Activated T-cell treated with anti-CD3 and anti-CD28 coated beads for 1 hour (primary cell): ENCODE data around the gene DEAF1.

Source experiments
- DNase-seq: peaks from one replicate; pipeline ENCODE4 v3.0.0-alpha.2; 2020; ENCODE audit warnings: low read depth

DEAF1 gene

DNA sequence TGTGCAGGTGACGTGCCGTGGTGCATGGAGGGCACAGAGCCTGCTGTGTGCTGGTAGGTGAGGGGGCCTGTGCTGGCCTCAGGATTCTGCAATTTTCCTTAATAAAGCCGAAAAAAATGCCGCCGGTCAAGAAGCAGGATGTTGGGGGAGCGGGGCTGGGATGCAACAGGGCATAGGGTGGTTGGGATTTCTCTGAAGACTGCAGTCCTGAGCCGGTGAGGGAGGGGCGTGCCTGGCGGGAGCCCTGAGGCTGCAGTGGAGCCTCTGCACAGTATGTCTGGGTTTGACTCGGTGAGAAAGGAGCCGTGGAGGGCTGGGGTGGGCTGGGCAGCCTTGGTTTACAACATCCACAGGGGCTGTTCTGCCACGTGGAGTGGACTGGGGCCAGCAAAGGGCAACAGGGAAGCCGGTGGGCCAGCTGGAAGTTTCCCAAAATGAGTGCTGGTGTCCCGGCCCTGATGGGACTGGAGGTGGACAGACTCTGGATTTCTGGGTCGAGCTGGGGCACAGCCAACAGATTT is 71.6 kb downstream of the DEAF1 start:
- no peak for DNase-seq

DNA sequence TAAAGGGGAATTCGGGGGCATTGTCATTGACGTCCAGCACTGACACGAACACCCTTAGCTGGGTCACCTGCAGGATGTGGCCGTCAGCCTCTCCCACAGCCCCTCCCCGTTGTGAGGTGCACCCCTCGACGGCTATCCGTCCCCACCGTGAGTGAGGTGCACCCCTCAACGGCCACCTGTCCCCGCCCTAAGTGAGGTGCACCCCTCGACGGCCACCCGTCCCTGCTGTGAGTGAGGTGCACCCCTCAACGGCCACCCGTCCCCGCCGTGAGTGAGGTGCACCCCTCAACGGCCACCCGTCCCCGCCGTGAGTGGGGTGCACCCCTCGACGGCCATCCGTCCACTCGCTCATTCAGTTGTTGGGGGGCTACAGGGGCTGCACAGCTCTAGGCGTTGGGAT is 73.2 kb downstream of the DEAF1 start:
- DNase-seq, result no peak

DNA sequence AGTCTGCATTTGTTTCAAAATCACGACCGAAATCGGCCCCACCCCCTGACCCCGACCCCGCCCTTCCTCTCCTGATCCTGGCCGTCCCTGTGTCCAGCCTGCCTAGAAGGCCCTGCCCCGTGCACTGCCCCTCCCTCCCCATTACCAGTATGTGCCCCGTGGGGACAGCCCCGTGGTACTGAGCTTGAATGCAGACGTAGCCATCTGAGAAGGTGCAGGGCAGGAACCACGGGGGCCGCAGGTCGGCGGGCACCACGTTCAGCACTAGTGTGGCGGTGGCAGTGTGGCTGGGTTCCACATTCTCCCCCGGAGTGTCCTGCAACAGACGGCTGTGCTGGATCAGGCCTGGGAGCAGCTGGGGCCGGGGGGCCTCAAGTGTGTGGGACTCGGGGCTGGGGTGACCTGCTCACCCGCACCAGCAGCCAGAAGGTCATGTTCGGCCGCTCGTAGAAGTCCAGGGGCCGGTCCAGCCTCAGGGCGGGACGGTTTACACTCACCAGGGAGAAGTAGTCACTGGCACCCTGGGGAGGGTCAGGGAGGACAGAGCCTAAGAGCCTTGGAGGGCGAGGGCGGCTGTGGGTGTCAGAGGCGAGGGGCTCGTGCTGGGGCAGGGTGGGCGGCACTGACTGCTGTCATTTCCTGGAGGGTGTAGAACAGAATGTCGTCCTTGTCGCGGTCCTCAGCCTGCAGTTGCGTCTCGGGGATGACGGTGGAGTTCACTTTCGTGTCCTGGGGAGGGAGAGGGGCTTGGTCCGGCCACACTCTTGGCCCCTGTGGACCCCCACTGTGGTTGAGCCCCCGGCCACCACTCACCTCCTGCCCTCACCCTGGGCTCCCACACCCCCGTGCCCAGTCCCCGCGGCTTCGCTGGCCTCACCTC is 73.8 kb downstream of the DEAF1 start:
- no peak for DNase-seq

DNA sequence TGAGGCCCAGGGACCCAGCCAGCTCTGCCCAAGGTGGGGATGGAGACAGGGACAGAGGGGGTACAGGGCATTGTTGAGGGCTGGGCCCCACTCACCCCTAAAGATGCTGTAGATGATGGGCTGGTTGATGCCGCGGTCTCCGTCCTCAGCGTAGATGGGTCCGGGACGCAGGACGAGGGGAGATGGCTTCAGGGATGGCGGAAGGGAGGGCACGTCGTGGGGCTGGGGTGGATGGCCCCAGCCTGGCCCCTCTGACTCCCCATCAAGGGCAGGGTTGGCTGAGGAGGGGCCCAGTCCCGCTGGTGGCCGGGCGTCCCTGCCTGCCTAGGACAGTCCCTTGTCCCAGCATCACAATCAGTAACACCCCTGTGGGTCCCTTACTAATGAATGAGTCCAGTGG is 74.8 kb downstream of the DEAF1 start:
- DNase-seq, result no peak

DNA sequence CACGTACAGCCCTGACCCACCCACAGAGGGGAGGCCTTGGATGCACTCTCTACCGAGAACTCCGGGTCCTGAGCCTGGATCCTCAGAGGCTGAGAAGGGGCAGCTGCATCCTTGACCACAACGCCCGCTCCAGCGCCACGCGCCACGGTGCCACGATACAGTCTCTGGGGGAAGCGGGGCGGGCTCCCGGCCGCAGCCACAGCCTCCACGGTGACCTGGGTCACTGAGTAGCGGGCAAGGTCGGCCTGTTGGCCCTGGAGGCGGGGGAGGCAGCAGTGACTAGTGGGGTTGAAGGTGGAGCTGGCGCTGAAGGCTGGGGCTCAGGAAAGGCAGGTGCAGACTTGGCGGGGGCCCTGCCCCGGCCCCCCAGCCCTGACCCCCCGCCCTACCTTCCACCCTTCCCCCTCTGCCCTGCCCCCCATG is 75.4 kb downstream of the DEAF1 start:
- no peak for DNase-seq

DNA sequence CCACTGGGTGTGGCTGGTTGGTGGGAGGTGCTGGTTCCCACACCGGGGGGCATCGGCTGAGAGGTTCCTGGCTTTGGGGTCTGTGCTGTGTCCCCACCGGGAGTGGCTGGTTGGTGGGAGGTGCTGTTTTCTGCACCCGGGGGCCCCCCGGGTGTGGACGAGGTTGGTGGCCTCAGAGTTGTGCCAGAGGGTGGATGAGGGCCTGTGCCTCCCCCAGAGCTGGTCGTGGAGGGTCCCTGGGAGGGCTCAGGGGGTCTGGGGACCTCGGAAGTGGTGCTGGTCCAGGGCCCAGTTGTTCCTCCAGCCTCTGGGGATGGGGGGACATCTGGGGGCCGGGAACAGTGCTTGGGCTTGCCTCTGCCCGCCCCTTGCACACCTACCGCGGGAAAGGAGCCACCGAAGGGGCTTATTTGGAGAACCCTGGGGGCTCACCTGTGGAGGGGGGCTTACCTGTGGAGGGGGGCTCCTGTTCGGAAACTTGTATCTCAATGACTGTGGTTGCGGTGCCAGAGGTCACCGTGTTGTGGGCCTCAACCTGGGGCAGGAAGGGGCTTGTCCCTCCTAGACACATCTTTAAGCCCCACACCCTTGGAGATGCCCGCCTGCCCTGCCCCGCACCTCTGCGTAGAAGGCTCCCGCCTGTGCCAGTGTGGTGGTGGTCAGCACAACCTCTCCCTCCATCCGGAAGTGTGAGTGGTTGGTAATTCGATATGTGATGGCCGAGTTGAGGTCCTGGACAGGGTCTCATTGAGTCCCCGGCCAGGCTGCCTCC is 76.0 kb downstream of the DEAF1 start:
- DNase-seq, result no peak

DNA sequence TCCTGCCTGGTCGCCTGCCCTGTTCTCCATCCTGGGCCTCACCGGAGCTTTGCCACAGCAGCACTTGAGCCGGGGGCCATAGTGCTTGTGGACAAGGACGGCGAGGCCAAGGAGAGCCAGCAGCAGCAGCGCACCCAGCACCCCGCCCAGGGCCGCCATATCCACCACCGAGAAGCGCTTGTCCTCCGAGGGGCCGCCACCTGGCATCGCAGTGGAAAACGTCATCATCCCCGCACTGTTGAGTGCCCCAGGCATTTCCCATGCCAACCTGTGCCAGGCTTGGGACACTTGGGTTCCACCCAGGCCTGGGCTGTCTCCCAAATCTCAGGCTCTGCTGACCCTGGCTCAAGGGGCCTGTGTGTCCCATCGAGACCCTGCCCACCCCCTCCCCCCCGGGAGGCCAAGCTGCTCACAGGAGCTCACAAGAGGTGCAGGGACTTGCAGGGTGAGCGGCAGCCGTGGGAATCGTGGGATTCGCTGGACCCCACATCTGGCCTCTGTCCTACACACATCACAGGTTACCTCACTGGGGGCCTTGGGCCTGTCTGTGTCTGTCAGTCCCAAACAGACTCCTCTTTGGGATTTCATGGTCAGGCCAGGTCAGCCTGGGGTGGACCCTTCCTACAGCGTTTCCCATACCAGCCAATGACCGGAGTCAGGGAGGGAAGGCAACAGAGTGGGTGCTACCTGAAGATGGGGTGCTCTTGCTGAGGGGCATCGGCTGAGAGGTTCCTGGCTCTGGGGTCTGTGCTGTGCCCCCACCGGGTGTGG is 76.9 kb downstream of the DEAF1 start:
- no peak for DNase-seq

DNA sequence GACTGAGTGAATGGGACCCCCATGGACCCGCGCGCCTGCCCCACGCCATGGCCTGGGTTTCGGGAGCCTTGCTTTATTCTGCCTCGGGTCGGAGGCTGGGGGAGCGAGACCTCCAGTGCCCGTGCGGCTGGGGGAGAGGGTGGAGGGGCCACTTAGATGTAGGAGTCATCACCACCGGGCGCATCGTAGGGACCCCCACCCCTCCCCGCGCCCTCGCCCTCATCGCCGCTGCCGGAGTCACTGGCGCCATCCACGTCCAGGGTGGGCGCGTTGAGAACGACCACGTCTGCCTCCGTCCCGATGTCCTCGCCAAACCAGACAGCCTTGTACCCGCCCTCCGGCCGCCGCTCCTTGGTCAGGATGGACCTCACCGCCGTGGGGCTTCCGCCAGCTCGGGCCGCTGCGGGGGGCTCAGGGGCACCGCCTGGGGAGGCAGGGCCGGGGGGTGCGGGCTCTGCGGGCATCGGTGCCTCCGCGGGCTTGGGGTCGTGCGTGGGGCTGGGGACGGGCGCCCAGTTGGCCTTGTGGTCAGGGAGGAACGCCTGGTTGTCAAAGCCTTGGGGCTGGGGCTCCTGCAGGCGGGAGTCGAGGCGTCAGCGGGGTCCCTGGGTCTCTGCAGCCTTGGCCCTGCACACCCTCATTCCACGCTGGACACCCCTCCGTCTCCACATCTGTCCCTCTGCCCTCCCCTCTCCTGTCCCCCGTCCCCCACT is 77.7 kb downstream of the DEAF1 start:
- no peak for DNase-seq

DNA sequence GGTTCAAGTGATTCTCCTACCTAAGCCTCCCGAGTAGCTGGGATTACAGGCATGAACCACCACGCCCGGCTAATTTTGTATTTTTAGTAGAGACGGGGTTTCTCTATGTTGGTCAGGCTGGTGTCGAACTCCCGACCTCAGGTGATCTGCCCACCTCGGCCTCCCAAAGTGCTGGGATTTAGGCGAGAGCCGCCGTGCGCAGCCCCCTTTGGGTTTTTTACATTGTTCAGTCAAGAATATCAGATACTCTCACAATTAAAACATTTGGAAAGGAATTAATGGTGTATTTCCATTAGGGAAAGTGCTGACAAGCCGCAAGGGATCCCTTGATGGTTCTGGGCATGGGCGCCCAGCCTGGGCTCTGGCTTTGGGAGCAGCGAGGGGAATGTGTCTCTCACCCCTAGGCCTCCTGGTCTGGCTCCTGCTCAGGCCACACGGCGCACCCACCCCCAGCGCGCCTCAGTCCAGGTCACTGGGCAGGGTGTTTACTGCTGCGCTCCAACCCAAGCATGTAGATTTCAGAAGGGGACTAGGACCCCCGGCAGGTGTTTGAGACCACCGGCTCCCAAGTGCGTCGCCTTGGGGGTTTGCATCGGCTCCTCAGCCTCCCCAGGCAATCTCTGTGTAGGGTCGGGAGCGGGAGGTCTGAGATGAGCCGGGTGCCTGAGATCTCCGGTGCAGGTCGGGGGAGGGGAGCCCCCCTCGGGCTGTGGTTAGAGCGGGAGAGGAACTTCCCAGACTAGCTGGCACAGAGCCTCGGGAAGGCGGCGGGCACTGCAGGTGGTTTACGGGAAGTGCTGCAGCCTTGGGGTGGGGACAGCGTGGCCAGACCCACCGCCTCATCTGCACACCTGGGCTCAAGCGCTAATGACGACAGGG is 78.5 kb downstream of the DEAF1 start:
- no peak for DNase-seq

DNA sequence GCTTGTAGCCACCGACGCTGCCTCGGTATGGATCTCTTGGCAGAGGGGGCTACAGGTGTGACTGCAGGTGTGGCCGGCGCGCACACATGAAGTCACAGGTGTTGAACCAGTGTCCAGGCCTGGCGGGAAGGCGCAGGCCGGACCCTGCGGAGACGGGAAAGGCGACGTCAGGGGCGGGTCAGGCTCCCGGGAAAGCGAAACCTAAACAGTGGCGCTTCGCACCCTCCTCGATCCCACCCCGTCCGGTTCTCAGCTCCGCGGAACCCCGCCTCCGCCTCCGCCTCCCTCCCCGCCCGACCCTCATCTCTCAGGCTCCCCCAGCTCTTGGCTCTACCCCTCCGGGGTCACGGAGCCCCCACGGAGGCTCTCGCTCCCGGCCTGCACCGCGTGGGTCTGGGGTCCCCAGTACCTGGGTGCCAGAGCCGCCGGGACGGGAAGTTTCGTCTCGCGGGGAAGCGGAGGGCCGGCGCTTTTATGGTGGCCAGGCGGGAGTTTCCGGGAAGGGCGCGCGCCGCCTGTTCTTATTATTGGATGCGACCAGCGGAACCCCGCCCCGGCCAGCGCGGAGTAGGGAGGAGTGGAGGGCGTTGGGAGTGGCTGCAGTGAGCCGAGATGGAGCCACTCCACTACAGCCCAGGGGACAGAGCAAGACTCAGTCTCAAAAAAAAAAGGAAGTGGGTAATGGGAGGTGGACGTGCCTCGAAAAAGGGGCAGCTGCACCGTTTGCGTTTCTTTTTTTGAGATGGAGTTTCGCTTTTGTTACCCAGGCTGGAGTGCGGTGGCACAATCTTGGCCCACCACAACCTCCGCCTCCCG is 79.3 kb downstream of the DEAF1 start, which contains the start of gene IRF7:
IRF7 (minus strand) TSS at position 447 of the 816 bp plus-strand sequence. CDS start 586 bp downstream, outside the sequence.
- DNase-seq, result peak; percentile 85

DNA sequence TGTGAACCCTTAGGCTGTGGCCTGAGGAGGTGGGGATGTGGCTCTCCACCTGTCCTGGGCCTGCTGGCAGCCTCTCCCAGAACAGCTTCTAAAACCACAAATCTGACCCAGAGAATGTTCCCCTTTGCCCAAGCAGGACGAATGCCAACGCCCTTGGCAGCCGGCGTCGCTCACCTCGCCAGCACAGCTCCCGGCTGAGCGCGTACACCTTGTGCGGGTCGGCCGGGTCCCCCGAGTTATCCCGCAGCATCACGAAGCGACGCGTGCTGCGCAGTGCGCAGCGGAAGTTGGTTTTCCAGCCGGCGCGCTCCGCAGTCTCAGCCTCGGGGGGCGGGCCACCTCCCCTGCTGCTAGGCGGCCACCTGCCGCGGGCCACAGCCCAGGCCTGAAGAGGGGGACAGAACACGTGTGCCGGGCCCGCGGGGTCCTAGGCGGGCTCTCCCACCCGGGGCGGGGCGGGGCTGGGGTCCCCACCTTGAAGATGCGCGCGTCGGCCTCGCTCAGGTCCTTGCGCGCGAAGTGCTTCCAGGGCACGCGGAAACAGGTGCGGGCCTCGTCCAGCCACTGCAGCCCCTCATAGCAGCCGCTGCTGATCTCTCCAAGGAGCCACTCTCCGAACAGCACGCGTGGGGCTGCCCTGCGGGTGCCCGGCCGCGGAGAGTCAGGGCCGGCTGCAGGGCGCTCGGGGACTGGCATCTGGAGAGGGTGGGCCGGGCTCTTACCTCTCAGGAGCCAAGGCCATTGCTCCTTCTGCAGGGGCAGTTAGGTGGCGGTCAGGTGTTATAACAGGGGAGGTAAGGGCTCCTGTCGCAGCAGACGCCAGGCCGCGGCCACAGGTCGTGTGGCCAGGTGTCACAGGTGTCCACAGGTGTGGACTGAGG is 80.2 kb downstream of the DEAF1 start:
- DNase-seq, result no peak

DNA sequence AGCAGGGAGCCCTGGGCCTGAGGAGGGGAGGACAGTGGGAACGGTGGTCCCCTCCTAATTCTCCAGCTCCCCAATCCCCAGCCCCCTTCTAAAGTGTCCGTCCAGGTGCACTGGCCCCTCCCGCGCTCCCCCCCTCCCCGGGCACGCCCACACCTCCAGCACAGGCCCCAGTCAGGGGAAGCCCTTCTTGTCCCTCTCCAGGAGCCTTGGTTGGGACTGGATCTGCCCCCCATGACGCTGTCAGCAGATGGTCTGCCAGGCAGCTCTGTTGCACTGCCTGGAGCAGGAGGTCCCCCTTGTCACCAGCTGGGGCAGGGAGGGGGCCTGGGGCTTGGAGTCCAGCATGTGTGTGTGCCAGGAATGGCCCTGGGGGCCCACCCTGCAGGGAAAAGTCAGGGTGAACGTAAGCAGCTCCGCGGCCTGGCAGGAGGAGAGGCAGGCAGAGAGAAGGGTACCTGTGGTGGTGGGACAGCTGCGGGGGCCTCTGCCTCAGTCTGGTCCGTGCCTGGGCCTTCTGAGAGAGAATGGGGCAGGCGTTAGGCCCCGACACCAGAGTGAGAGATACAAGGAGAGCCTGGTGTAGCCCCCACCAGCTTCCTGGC is 80.9 kb downstream of the DEAF1 start:
- DNase-seq, result no peak

DNA sequence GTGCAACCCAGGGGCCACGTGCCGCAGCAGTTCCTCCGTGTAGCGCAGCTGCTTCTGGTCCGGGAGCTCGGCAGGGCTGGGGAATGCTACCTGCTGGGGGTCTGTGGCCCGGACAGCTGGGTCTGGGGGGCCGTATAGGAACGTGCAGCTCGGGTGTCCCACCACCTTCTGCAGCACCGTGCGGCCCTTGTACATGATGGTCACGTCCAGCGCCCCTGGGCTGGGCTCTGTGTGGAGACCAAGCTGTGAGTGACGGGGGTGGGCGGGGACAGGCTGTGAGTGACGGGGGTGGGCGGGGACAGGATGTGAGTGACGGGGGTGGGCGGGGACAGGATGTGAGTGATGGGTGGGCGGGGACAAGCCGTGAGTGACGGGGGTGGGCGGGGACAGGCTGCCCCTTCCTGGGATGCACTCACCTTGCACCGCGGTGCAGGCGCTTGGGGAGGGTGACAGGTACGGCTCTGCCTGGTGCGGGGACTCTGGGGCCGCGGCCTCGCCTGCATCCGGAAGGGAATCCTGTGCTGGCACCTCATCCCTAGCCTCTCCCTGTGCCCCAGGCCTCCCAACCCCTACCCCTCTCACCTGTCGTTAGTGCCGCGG is 81.6 kb downstream of the DEAF1 start:
- peak; percentile 83 for DNase-seq

DNA sequence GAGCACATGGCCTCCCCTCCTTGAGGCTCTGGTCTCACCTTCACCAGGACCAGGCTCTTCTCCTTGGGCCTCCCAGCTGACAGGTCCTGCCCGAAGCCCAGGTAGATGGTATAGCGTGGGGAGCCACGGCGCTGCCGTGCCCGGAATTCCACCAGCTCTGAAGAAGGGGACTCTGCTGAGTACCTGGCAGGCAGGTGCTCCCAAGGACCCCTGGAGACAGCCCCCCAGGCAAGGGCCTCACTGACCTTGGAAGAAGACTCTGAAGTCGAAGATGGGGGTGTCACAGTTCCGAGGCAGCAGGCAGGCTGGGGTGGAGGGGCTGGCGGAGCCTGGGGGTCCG is 82.1 kb downstream of the DEAF1 start:
- DNase-seq, result no peak

DNA sequence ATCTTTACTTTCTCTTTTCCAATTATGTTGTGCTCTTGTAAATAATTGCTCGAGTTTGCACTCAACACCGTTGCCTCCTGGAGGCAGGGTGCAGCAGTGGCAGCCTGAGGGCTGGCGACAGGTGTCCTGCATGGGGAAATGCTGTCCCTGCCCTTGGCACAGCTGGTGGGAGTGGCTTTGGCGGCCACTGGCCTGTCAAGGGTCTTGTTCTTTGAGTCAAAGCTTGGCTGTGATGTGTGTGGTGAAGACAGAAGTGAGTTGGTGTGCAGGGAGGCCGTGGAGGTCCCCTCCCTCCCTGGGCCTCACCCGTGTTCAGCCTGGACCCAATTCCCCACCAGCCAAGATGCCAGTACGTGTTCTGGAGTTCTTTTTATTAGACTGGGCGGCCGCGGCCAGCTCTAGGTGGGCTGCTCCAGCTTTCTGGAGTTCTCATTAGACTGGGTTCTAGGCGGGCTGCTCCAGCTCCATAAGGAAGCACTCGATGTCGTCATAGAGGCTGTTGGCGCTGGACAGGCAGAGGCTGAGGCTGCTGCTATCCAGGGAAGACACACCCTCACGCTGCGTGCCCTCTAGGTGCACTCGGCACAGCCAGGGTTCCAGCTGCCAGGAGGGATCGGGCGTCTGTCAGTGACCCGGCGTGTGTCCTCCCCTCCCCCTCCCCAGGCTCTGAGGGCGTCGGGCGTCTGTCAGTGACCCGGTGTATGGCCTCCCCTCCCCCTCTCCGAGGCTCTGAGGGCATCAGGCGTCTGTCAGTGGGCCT is 82.6 kb downstream of the DEAF1 start:
- DNase-seq, result no peak

DNA sequence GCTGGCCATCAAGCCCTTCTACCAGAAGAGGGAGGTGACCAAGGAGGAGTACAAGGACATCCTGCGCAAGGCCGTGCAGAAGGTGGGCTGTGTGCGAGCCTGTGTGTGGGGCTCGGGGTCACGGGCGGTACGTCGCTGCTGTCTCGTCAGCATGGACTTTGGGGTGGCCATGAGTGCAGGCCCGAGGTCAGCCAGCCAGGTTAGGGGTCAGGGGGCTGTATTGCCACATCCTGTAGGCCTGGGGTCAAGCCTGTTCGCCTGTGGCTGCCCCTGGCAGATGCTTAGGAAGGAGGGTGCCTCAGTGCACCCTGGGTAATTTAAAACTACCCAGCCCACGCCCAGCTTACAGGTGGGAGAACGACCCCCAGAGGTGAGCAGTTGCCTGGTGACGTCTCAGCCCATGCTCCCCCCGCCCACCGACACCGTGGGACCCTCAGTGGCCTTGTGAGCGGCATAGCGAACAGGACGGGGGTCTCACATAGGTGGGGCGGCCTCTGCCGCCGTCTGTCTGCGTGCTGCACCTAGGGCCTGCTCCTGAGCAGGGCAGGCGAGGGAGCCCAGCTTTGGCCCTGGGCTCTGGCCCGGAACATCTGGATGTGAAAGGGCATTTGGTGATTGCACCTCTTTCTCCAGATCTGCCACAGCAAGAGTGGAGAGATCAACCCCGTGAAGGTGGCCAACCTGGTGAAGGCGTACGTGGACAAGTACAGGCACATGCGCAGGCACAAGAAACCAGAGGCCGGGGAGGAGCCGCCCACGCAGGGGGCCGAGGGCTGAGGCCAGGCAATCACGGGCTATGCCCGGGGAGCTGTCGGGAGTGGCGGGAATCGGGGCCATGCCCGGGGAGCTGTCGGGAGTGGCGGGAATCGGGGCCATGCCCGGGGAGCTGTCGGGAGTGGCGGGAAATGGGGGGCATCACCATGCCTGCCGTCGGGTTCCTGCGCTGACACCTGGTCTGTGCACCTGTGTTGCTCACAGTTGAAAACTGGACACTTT is 83.7 kb downstream of the DEAF1 start:
- no peak for DNase-seq
